Fibroblast of pulmonary artery (primary cell): Measurements from ENCODE around the gene SCYGR7.

ENCODE experiments used
- DNase-seq: peaks from one replicate; pipeline ENCODE4 v3.0.0-alpha.2; 2010; ENCODE audit warnings: low read depth
- H3K4me3 ChIP-seq: replicated peaks from 2 replicates; pipeline ENCODE4 v1.5.1; 2011; ENCODE audit warnings: low read depth, mild to moderate bottlenecking, control low read depth, low read length, moderate library complexity
- TF ChIP-seq, protein P1 (sequence below): IDR thresholded peaks from 2 replicates; pipeline ENCODE4 v1.5.1; 2011; ENCODE audit warnings: mild to moderate bottlenecking, control low read depth, low read length, inconsistent platforms; ENCODE audit errors: missing control alignments

Gene SCYGR7

DNA sequence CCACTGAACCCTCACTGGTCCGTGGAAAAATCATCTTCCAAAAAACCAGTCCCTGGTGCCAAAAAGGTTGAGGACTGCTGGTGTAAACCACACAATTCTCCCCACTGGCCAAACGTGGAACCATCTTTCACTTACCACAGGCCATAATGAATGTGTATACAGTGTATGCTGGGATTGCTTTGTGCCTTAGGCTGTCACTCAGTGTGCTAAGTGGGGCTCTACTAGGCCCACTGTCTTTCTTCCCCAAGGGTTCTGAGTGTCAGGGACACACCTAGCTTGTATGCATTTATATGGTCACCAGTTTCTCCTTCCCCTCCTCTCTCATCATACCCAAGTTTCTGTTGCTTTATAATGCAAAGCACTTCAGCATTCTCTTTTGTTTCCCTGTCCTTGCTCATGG is 44.8 kb downstream of the SCYGR7 start:
- no peak for DNase-seq
- TF ChIP-seq, protein P1, sequence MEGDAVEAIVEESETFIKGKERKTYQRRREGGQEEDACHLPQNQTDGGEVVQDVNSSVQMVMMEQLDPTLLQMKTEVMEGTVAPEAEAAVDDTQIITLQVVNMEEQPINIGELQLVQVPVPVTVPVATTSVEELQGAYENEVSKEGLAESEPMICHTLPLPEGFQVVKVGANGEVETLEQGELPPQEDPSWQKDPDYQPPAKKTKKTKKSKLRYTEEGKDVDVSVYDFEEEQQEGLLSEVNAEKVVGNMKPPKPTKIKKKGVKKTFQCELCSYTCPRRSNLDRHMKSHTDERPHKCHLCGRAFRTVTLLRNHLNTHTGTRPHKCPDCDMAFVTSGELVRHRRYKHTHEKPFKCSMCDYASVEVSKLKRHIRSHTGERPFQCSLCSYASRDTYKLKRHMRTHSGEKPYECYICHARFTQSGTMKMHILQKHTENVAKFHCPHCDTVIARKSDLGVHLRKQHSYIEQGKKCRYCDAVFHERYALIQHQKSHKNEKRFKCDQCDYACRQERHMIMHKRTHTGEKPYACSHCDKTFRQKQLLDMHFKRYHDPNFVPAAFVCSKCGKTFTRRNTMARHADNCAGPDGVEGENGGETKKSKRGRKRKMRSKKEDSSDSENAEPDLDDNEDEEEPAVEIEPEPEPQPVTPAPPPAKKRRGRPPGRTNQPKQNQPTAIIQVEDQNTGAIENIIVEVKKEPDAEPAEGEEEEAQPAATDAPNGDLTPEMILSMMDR = no peak
- H3K4me3 ChIP-seq = no peak overlapping the region

DNA sequence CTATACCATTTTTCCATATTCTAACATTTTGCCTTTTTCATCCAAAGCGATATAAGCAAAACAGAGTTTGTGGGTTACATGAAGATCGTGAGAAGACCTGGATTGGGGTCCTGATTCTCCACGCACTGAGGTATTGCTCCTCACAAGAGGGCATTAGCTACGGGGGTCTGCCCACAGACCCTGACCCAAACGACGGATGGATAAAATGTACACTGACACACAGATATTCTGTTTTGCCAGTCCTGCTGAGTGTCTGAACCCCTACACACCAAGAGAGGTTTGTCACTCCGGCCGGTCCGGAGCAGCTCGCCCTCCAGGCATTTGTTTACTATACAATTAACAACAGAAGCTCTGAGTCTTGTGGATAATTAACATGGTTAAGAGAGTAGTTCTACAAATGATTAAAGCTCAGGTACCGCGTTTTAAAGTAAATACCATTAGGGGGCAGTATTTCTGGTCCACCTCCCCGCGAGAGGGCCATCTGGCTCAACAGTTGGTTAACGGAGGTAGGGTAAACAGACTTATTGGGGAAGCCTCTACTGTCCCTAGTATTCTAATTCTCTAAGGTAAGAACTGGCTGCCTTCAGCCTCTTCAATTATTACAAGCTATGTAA is 46.0 kb downstream of the SCYGR7 start:
- DNase-seq = no peak
- TF ChIP-seq, protein P1 = peak; percentile 1

DNA sequence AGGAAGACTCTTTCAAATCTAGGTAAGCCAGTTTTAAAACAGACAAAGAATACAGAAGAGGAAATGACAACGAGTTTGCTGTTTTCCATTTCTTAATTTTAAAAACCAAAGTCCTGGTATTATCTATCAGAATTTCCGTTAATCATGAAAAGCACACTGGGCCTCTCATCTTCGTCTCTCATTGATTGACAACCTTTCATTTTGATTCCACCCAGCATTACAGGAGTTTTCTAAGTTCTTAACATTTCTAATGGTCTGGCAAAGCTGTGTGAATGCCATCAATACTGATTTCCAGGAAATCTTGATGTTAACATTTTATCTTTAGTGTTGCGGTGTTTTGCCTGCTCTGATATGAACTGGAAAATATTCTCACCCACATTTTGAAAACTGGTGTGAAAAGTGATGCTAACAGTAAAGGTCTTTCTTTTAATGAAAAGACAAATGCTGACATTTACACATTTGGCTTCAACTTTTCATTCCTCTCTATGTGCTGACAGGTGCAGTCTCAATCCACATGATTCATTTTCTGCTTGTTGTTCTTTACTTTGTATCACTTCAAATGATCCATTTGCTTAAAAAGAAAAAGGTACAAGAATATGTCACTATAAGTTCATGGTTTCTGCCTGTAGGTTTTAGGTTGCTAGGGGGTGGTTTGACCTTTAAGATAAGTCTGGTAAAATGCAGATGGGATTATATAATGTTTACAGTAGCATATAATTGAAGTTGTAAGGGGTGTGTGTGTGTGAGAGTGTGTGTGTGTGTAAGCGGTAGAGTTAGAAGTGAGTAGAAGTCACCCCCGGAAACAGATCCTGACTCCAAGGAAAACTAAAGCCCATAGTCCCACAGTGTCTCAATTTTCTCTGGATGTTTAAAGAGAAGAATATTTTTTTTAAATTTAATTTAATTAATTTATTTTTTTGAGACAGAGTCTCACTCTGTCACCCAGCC is 47.0 kb downstream of the SCYGR7 start:
- H3K4me3 ChIP-seq = no peak overlapping the region
- TF ChIP-seq, protein P1 = no peak
- no peak for DNase-seq

More for the DNA sequence above, 46.0 kb downstream of the SCYGR7 start:
- H3K4me3 ChIP-seq = no peak overlapping the region
